OCI-LY7 (cell line): Measurements from ENCODE around the gene TTC39A. TPM values are rescaled to one million over a fixed set of nuclear protein-coding genes. Genes with fewer than 3 reads are reported as not detected.

ENCODE experiments used
- BruUV-seq: library from RNA; stranded (reverse); fragments of 400-500 nt; replicated peaks from 2 replicates; lab custom pipeline; 2021; lab: Mats Ljungman, UMichigan
- CTCF ChIA-PET: fragments of 300-600 bp; sonication (Branson Sonifier 250); formaldehyde crosslinking; loops from one replicate; lab custom pipeline; 2022; ENCODE audit warnings: antibody characterized with exemption; ENCODE audit not compliant: unreplicated experiment; lab: Charles Lee
- POLR2A ChIA-PET: fragments of 300-600 bp; sonication (Branson Sonifier 250); formaldehyde crosslinking; loops from one replicate; lab custom pipeline; 2022; ENCODE audit warnings: antibody characterized with exemption; lab: Charles Lee
- DNase-seq: peaks from one replicate; pipeline ENCODE4 v3.0.0-alpha.2; 2015; ENCODE audit warnings: low spot score
- H2AFZ ChIP-seq: fragments of 200-600 bp; sonication (generic), shearing (Covaris generic); 2 replicates; pipeline ENCODE4 v1.6.1; 2014; ENCODE audit warnings: mild to moderate bottlenecking, antibody characterized with exemption, low read length, moderate library complexity
- H3K27ac ChIP-seq: fragments of 200-600 bp; sonication (generic); 2 replicates; pipeline ENCODE4 v1.5.1; 2014; ENCODE audit warnings: mixed run types, low read depth, mild to moderate bottlenecking, moderate library complexity, low read length, inconsistent platforms; ENCODE audit not compliant: poor library complexity, severe bottlenecking
- H3K36me3 ChIP-seq: fragments of 200-600 bp; sonication (generic); 2 replicates; pipeline ENCODE4 v1.6.1; 2014; ENCODE audit warnings: mild to moderate bottlenecking, antibody characterized with exemption, low read length, moderate library complexity, mixed read lengths; ENCODE audit not compliant: insufficient read depth
- H3K4me1 ChIP-seq: fragments of 200-600 bp; sonication (generic); 2 replicates; pipeline ENCODE4 v1.5.1; 2014; ENCODE audit warnings: mild to moderate bottlenecking, low read length; ENCODE audit not compliant: insufficient read depth, poor library complexity, severe bottlenecking
- H3K4me2 ChIP-seq: fragments of 200-600 bp; sonication (generic); 2 replicates; pipeline ENCODE4 v1.6.1; 2014; ENCODE audit warnings: mild to moderate bottlenecking, low read length
- H3K4me3 ChIP-seq: fragments of 200-600 bp; sonication (generic); 2 replicates; pipeline ENCODE4 v1.5.1; 2014; ENCODE audit warnings: mild to moderate bottlenecking, low read depth, low read length; ENCODE audit not compliant: poor library complexity, severe bottlenecking
- H3K79me2 ChIP-seq: fragments of 200-600 bp; sonication (generic); 2 replicates; pipeline ENCODE4 v1.6.1; 2016; ENCODE audit warnings: low read depth, mild to moderate bottlenecking, low read length, moderate library complexity, mixed read lengths; ENCODE audit not compliant: insufficient read depth
- H3K9me2 ChIP-seq: fragments of 200-600 bp; sonication (generic); 2 replicates; pipeline ENCODE4 v1.6.1; 2016; ENCODE audit warnings: mild to moderate bottlenecking, low read length, mixed read lengths; ENCODE audit not compliant: insufficient read depth
- H3K9me3 ChIP-seq: fragments of 200-600 bp; sonication (generic); 2 replicates; pipeline ENCODE4 v1.6.1; 2014; ENCODE audit warnings: mild to moderate bottlenecking, mixed run types, low read length, mixed read lengths
- H4K20me1 ChIP-seq: fragments of 200-600 bp; sonication (generic); 2 replicates; pipeline ENCODE4 v1.6.1; 2014; ENCODE audit warnings: mild to moderate bottlenecking, antibody characterized with exemption, low read length, moderate library complexity, mixed read lengths; ENCODE audit not compliant: insufficient read depth
- EZH2phosphoT487 ChIP-seq: fragments of 200-600 bp; sonication (generic); IDR thresholded peaks from 2 replicates; pipeline ENCODE4 v1.6.1; 2018; ENCODE audit warnings: low read depth, borderline replicate concordance, mild to moderate bottlenecking, mixed run types, antibody characterized with exemption, low read length, moderate library complexity, mixed read lengths
- intact Hi-C: fragments of 100-400 bp; cut with micrococcal nuclease; formaldehyde crosslinking; loops from one replicate; pipeline ENCODE4 v1.10.0; 2022; ENCODE audit not compliant: unreplicated experiment
- total RNA-seq, 2 experiments: library from RNA; depleted of rRNA in 1 of 2; stranded (reverse); fragments of >200 nt in 1 of 2; shearing (Covaris generic) in 1 of 2; gene quantifications; 2 replicates each; pipeline ENCODE4 v1.2.3, GENCODE V29; 2014 to 2022
- TF ChIP-seq, protein P1 (sequence below): fragments of 200-600 bp; sonication (generic); conservative IDR thresholded peaks from 2 replicates; pipeline ENCODE4 v1.5.1; 2014; ENCODE audit warnings: mild to moderate bottlenecking, antibody characterized with exemption, low read length, moderate library complexity, mixed read lengths

Gene TTC39A
- total RNA-seq, 2 experiments from 2014 or later, result not detected

GRCh38 chr1:51328926-51329325 lies 1.4 kb downstream of the TTC39A start:
- Histone ChIP-seq H3K36me3 (no peaks in the 10 kb centered on the region), H3K79me2 (no peaks in the 10 kb centered on the region), H4K20me1 (no peaks in the 10 kb centered on the region), H3K9me3 (no peaks in the 10 kb centered on the region), H3K4me1 (no peaks in the 10 kb centered on the region), H3K4me3 (no peak overlapping the region), H3K4me2 (no peak overlapping the region), H3K27ac (no peak overlapping the region), H3K9me2 (no peaks in the 10 kb centered on the region), H2AFZ (no peak overlapping the region)
- TF ChIP-seq, protein P1, sequence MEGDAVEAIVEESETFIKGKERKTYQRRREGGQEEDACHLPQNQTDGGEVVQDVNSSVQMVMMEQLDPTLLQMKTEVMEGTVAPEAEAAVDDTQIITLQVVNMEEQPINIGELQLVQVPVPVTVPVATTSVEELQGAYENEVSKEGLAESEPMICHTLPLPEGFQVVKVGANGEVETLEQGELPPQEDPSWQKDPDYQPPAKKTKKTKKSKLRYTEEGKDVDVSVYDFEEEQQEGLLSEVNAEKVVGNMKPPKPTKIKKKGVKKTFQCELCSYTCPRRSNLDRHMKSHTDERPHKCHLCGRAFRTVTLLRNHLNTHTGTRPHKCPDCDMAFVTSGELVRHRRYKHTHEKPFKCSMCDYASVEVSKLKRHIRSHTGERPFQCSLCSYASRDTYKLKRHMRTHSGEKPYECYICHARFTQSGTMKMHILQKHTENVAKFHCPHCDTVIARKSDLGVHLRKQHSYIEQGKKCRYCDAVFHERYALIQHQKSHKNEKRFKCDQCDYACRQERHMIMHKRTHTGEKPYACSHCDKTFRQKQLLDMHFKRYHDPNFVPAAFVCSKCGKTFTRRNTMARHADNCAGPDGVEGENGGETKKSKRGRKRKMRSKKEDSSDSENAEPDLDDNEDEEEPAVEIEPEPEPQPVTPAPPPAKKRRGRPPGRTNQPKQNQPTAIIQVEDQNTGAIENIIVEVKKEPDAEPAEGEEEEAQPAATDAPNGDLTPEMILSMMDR, result no peak
- no peak for DNase-seq
- CTCF ChIA-PET, result no interaction called here
- intact Hi-C loops, result no loop called here
- POLR2A ChIA-PET, result no interaction called here
- no TSS peak for BruUV-seq

DNA sequence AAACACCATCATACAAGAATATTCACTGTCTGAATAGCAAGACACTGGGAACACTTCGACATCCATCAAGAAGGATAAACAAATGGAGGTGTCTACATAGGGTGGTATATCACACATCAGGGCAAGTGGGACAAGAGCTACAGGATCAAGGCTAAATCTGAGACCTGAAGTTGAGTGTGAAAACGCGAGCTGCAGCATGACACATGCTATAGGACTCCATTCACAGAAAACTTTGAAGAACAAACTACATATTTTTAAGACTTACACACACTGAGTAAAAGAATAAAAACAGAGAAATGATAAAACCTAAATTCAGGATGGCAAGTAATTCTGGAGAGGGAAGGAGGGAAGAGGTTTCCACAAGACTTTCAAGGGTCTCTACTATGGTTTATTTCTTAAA lies 2.1 kb downstream of the TTC39A start:
- intact Hi-C loops, result no loop called here
- Histone ChIP-seq H3K4me3 (no peak overlapping the region), H4K20me1 (no peaks in the 10 kb centered on the region), H3K9me3 (no peaks in the 10 kb centered on the region), H3K27ac (no peak overlapping the region), H3K36me3 (no peaks in the 10 kb centered on the region), H2AFZ (no peak overlapping the region), H3K4me2 (no peak overlapping the region), H3K4me1 (no peaks in the 10 kb centered on the region), H3K9me2 (no peaks in the 10 kb centered on the region), H3K79me2 (no peaks in the 10 kb centered on the region)
- TF ChIP-seq, protein P1, result no peak
- no peak for TF ChIP-seq EZH2phosphoT487
- DNase-seq, result no peak
- POLR2A ChIA-PET, result no interaction called here
- CTCF ChIA-PET, result no interaction called here
- BruUV-seq, result no TSS peak

- Histone ChIP-seq H3K79me2 (no peaks in the 10 kb centered on the region), H3K4me1 (no peaks in the 10 kb centered on the region), H3K36me3 (no peaks in the 10 kb centered on the region), H2AFZ (no peak overlapping the region), H3K9me2 (no peaks in the 10 kb centered on the region), H3K4me2 (no peak overlapping the region), H3K27ac (no peak overlapping the region), H3K4me3 (no peak overlapping the region), H3K9me3 (no peaks in the 10 kb centered on the region), H4K20me1 (no peaks in the 10 kb centered on the region)
- CTCF ChIA-PET, result no interaction called here
- no peak for DNase-seq
- intact Hi-C loops, result no loop called here
- POLR2A ChIA-PET, result no interaction called here
- no TSS peak for BruUV-seq
- TF ChIP-seq EZH2phosphoT487, result no peak
- TF ChIP-seq, protein P1, result no peak
Observed at GRCh38 chr1:51327386-51327785, 3.0 kb downstream of the TTC39A start.
